ENCODE data around the gene MSH2.

Gene MSH2

GRCh38 chr2:47528874-47529273 is 125.9 kb downstream of the MSH2 start:
- Histone ChIP-seq H3K27me3 (replicated peaks; ENCODE audit: control insufficient read depth, insufficient read depth, low read length) (no peaks in the 10 kb centered on the region), H3K4me3 (replicated peaks; ENCODE audit: low read depth, low read length) (no peak overlapping the region), H3K36me3 (ENCODE audit: control insufficient read depth, insufficient read depth, low read length) (no peaks in the 10 kb centered on the region)
- DNase-seq (ENCODE audit: extremely low read depth, insufficient read length): no peak
- no peak for TF ChIP-seq CTCF (IDR thresholded peaks at IDR 0.05; ENCODE audit: insufficient read depth, low read length, poor library complexity, severe bottlenecking)

- no peak for DNase-seq (ENCODE audit: extremely low read depth, insufficient read length)
- H3K4me3 ChIP-seq (replicated peaks; ENCODE audit: low read depth, low read length): no peak overlapping the region
- no peak for TF ChIP-seq CTCF (IDR thresholded peaks at IDR 0.05; ENCODE audit: insufficient read depth, low read length, poor library complexity, severe bottlenecking)
- H3K27me3 ChIP-seq (replicated peaks; ENCODE audit: control insufficient read depth, insufficient read depth, low read length): no peaks in the 10 kb centered on the region
- H3K36me3 ChIP-seq (ENCODE audit: control insufficient read depth, insufficient read depth, low read length): no peaks in the 10 kb centered on the region
Observed at GRCh38 chr2:47530105-47530760, 127.3 kb downstream of the MSH2 start.

GRCh38 chr2:47531378-47532042 is 128.6 kb downstream of the MSH2 start:
- Histone ChIP-seq H3K4me3 (replicated peaks; ENCODE audit: low read depth, low read length) (no peak overlapping the region), H3K27me3 (replicated peaks; ENCODE audit: control insufficient read depth, insufficient read depth, low read length) (no peaks in the 10 kb centered on the region), H3K36me3 (ENCODE audit: control insufficient read depth, insufficient read depth, low read length) (no peaks in the 10 kb centered on the region)
- DNase-seq (ENCODE audit: extremely low read depth, insufficient read length): no peak
- TF ChIP-seq CTCF (IDR thresholded peaks at IDR 0.05; ENCODE audit: insufficient read depth, low read length, poor library complexity, severe bottlenecking): no peak

Measured in GM06990 (cell line).